ENCODE results near the gene TERT. TPM values are rescaled to one million over a fixed set of nuclear protein-coding genes. Genes with fewer than 3 reads are reported as not detected.
"Not testable (repeated sequence)": the region's sequence is repeated elsewhere in the genome, so short reads cannot be mapped to it uniquely, and the experiment has no call there.

TERT gene
- total and polyA plus RNA-seq, 8 donors = 0.09 to 0.35 (median 0.14) TPM

GRCh38 chr5:1336749-1337488 lies 42.1 kb upstream of the TERT start:
- Histone ChIP-seq H3K27me3 (no peaks in the 10 kb centered on the region), H3K36me3 (peaks cover 0 to 87% of the 10 kb centered on the region in 2 donors), H3K4me3 (no peak overlapping the region), H3K27ac (no peak overlapping the region), H3K9me3 (no peaks in the 10 kb centered on the region), H3K4me1 (peaks cover 0 to 2% of the 10 kb centered on the region in 2 donors)
- no peak for TF ChIP-seq CTCF (IDR thresholded peaks at IDR 0.05)
- DNase-seq (peak in 1 of 4 donors; percentile 44), ATAC-seq (no peak)
- intact Hi-C loops (cut with DNase I) = no loop called here

GRCh38 chr5:1336106-1336561 lies 41.3 kb upstream of the TERT start:
- Histone ChIP-seq H3K27me3 (no peaks in the 10 kb centered on the region), H3K9me3 (no peaks in the 10 kb centered on the region), H3K4me3 (no peak overlapping the region), H3K4me1 (peaks cover 0 to 3% of the 10 kb centered on the region in 2 donors), H3K36me3 (peaks cover 0 to 87% of the 10 kb centered on the region in 2 donors), H3K27ac (no peak overlapping the region)
- TF ChIP-seq CTCF (IDR thresholded peaks at IDR 0.05) = no peak
- ATAC-seq = no peak
- intact Hi-C loops (cut with DNase I) = no loop called here
- peak in 1 of 4 donors; percentile 54 for DNase-seq

- Histone ChIP-seq H3K27me3 (no peaks in the 10 kb centered on the region), H3K4me3 (no peak overlapping the region), H3K4me1 (peaks cover 0 to 3% of the 10 kb centered on the region in 2 donors), H3K9me3 (no peaks in the 10 kb centered on the region), H3K36me3 (peaks cover 0 to 87% of the 10 kb centered on the region in 2 donors), H3K27ac (no peak overlapping the region)
- intact Hi-C loops (cut with DNase I) = no loop called here
- TF ChIP-seq CTCF (IDR thresholded peaks at IDR 0.05) = no peak
- DNase-seq (peak in 1 of 4 donors; percentile 60), ATAC-seq (no peak)
These were observed 40.8 kb upstream of the TERT start for GRCh38 chr5:1335540-1336095.

GRCh38 chr5:1334831-1335539 lies 40.1 kb upstream of the TERT start:
- no peak for ATAC-seq
- no peak for TF ChIP-seq CTCF (IDR thresholded peaks at IDR 0.05)
- Histone ChIP-seq H3K27me3 (no peaks in the 10 kb centered on the region), H3K36me3 (peaks cover 0 to 87% of the 10 kb centered on the region in 2 donors), H3K9me3 (no peaks in the 10 kb centered on the region), H3K27ac (no peak overlapping the region), H3K4me3 (no peak overlapping the region), H3K4me1 (peaks cover 0 to 3% of the 10 kb centered on the region in 2 donors)
- DNase-seq = peak in 1 of 4 donors; percentile 65
- intact Hi-C loops (cut with DNase I) = no loop called here

GRCh38 chr5:1333986-1334385 lies 39.1 kb upstream of the TERT start:
- no peak for ATAC-seq
- DNase-seq = peak in 1 of 4 donors; percentile 61
- no peak overlapping the region for H3K4me3 ChIP-seq
- H3K9me3 ChIP-seq = no peaks in the 10 kb centered on the region
- no peaks in the 10 kb centered on the region for H3K27me3 ChIP-seq
- H3K4me1 ChIP-seq = peaks cover 0 to 3% of the 10 kb centered on the region in 2 donors
- TF ChIP-seq CTCF (IDR thresholded peaks at IDR 0.05) = no peak
- peaks cover 0 to 88% of the 10 kb centered on the region in 2 donors for H3K36me3 ChIP-seq
- H3K27ac ChIP-seq = no peak overlapping the region
- intact Hi-C loops (cut with DNase I) = no loop called here

GRCh38 chr5:1333286-1333685 lies 38.4 kb upstream of the TERT start:
- ATAC-seq; H3K27ac ChIP-seq; H3K27me3 ChIP-seq; DNase-seq; H3K9me3 ChIP-seq; intact Hi-C loops (cut with DNase I); H3K4me1 ChIP-seq; H3K4me3 ChIP-seq: not testable (repeated sequence)
- H3K36me3 ChIP-seq = peaks cover 0 to 84% of the 10 kb centered on the region in 2 donors

Data from left lung (tissue), 10 donors.